Smooth muscle cell (in vitro differentiated cells): ENCODE data around the gene PRKCE. TPM values are rescaled to one million over a fixed set of nuclear protein-coding genes. Genes with fewer than 3 reads are reported as not detected.

ENCODE experiments used
- DNase-seq: peaks from one replicate; lab custom pipeline; 2025; ENCODE audit not compliant: unreplicated experiment; lab: John Stamatoyannopoulos, UW
- H2AFZ ChIP-seq: fragments of 200-600 bp; sonication (generic); 2 replicates; pipeline ENCODE4 v1.6.0; 2016; ENCODE audit warnings: antibody characterized with exemption, low read depth, mild to moderate bottlenecking
- H3F3A ChIP-seq: fragments of 200-600 bp; sonication (generic); 2 replicates; pipeline ENCODE4 v1.6.0; 2017; ENCODE audit warnings: antibody characterized with exemption, low read depth
- H3K27ac ChIP-seq: fragments of 200-600 bp; sonication (generic); 2 replicates; pipeline ENCODE4 v1.5.1; 2016; ENCODE audit warnings: low read depth, mild to moderate bottlenecking
- H3K27me3 ChIP-seq: fragments of 200-600 bp; sonication (generic); 2 replicates; pipeline ENCODE4 v1.6.1; 2016; ENCODE audit warnings: low read depth, mild to moderate bottlenecking
- H3K36me3 ChIP-seq: fragments of 200-600 bp; sonication (generic); 2 replicates; pipeline ENCODE4 v1.5.1; 2016; ENCODE audit warnings: low read depth
- H3K4me1 ChIP-seq: fragments of 200-600 bp; sonication (generic); 2 replicates; pipeline ENCODE4 v1.5.1; 2016; ENCODE audit warnings: low read depth
- H3K4me2 ChIP-seq: fragments of 200-600 bp; sonication (generic); 2 replicates; pipeline ENCODE4 v1.6.0; 2016; ENCODE audit warnings: mild to moderate bottlenecking
- H3K4me3 ChIP-seq: fragments of 200-600 bp; sonication (generic); 2 replicates; pipeline ENCODE4 v1.5.1; 2016; ENCODE audit warnings: mild to moderate bottlenecking
- H3K79me2 ChIP-seq: fragments of 200-600 bp; sonication (generic); 2 replicates; pipeline ENCODE4 v1.6.0; 2016; ENCODE audit warnings: low read depth, mild to moderate bottlenecking
- H3K9ac ChIP-seq: fragments of 200-600 bp; sonication (generic); 2 replicates; pipeline ENCODE4 v1.6.0; 2016; ENCODE audit warnings: low read depth
- H3K9me3 ChIP-seq: fragments of 200-600 bp; sonication (generic); replicated peaks from 2 replicates; pipeline ENCODE4 v1.5.1; 2016; ENCODE audit warnings: low read depth
- H4K20me1 ChIP-seq: fragments of 200-600 bp; sonication (generic); 2 replicates; pipeline ENCODE4 v1.6.0; 2016; ENCODE audit warnings: low read depth
- WGBS: methylation state at CpG from one replicate; pipeline ENCODE4 v1.1.7; 2016; ENCODE audit warnings: low lambda C conversion rate; 5-methylcytosine and 5-hydroxymethylcytosine counted together
- polyA plus RNA-seq: library from polyadenylated mRNA; unstranded; fragments of >200 nt; fragmentation: Nextera tagmentation; extraction: Ambion mirVana; gene quantifications from 2 replicates; pipeline ENCODE4 v1.2.1, GENCODE V29; 2016
- total RNA-seq: library from RNA; depleted of rRNA; stranded (reverse); fragments of >200 nt; gene quantifications from 2 replicates; pipeline ENCODE4 v1.2.3, GENCODE V29; 2014
- TF ChIP-seq, protein P1 (sequence below): fragments of 200-600 bp; sonication (generic); IDR thresholded peaks from 2 replicates; pipeline ENCODE4 v1.5.1; 2017; ENCODE audit warnings: borderline replicate concordance, mild to moderate bottlenecking, antibody characterized with exemption; ENCODE audit not compliant: insufficient read depth, poor library complexity, severe bottlenecking

PRKCE gene
- total and polyA plus RNA-seq, 2 experiments from 2014 or later = 20.6 to 29.1 TPM

- Histone ChIP-seq H3K9ac (no peak overlapping the region), H4K20me1 (peaks cover 98% of the 10 kb centered on the region), H2AFZ (no peak overlapping the region), H3K36me3 (no peaks in the 10 kb centered on the region), H3F3A (no peaks in the 10 kb centered on the region), H3K4me1 (no peaks in the 10 kb centered on the region), H3K4me2 (no peak overlapping the region), H3K9me3 (no peaks in the 10 kb centered on the region), H3K27me3 (no peaks in the 10 kb centered on the region), H3K79me2 (peaks cover 7% of the 10 kb centered on the region), H3K27ac (no peak overlapping the region), H3K4me3 (no peak overlapping the region)
- whole genome bisulfite sequencing = 92% methylated on average over 7 of the region's 7 CpGs
- no peak for DNase-seq
- TF ChIP-seq, protein P1, sequence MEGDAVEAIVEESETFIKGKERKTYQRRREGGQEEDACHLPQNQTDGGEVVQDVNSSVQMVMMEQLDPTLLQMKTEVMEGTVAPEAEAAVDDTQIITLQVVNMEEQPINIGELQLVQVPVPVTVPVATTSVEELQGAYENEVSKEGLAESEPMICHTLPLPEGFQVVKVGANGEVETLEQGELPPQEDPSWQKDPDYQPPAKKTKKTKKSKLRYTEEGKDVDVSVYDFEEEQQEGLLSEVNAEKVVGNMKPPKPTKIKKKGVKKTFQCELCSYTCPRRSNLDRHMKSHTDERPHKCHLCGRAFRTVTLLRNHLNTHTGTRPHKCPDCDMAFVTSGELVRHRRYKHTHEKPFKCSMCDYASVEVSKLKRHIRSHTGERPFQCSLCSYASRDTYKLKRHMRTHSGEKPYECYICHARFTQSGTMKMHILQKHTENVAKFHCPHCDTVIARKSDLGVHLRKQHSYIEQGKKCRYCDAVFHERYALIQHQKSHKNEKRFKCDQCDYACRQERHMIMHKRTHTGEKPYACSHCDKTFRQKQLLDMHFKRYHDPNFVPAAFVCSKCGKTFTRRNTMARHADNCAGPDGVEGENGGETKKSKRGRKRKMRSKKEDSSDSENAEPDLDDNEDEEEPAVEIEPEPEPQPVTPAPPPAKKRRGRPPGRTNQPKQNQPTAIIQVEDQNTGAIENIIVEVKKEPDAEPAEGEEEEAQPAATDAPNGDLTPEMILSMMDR = no peak
Observed at GRCh38 chr2:45910473-45911060, 259.1 kb downstream of the PRKCE start.

GRCh38 chr2:45911538-45911937 lies 260.1 kb downstream of the PRKCE start:
- WGBS = 98% methylated on average over 3 of the region's 3 CpGs
- Histone ChIP-seq H3K4me2 (no peak overlapping the region), H3K79me2 (peaks cover 12% of the 10 kb centered on the region), H3K9ac (no peak overlapping the region), H3K4me1 (no peaks in the 10 kb centered on the region), H3K4me3 (no peak overlapping the region), H4K20me1 (peaks cover 98% of the 10 kb centered on the region), H3K27ac (no peak overlapping the region), H3K36me3 (no peaks in the 10 kb centered on the region), H3K9me3 (no peaks in the 10 kb centered on the region), H3K27me3 (no peaks in the 10 kb centered on the region), H3F3A (no peaks in the 10 kb centered on the region), H2AFZ (no peak overlapping the region)
- DNase-seq = no peak
- TF ChIP-seq, protein P1 = no peak

DNA sequence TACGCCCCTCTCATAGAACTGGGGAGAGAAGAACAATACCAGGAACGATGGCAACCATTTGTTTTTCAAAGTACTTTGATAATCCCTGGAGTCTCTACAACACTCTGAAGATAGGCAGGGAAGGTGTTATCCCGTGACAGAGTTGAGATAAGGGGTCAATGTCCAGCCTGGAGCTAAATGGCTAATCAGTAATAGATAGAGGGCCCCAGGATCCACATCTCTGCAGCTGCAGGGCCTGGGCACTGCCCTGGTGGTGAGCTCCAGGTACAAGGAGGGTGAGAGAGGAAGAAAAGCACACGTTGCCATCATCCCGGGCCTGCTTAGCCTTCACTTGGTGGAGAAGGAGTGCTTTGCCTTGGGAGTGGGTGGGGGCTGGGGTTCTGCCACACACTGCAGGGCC lies 260.6 kb downstream of the PRKCE start:
- no peak overlapping the region for H3K4me3 ChIP-seq
- peaks cover 12% of the 10 kb centered on the region for H3K79me2 ChIP-seq
- no peak for DNase-seq
- peaks cover 98% of the 10 kb centered on the region for H4K20me1 ChIP-seq
- H3K9ac ChIP-seq = no peak overlapping the region
- WGBS = 81% methylated on average over 5 of the region's 5 CpGs
- no peaks in the 10 kb centered on the region for H3K36me3 ChIP-seq
- TF ChIP-seq, protein P1 = no peak
- no peaks in the 10 kb centered on the region for H3F3A ChIP-seq
- H3K27me3 ChIP-seq = no peaks in the 10 kb centered on the region
- no peaks in the 10 kb centered on the region for H3K9me3 ChIP-seq
- H3K27ac ChIP-seq = no peak overlapping the region
- no peak overlapping the region for H2AFZ ChIP-seq
- H3K4me2 ChIP-seq = no peak overlapping the region
- no peaks in the 10 kb centered on the region for H3K4me1 ChIP-seq

- Histone ChIP-seq H3K9ac (no peak overlapping the region), H3F3A (no peaks in the 10 kb centered on the region), H3K4me1 (no peaks in the 10 kb centered on the region), H3K4me3 (no peak overlapping the region), H4K20me1 (peaks cover 99% of the 10 kb centered on the region), H3K79me2 (peaks cover 16% of the 10 kb centered on the region), H3K4me2 (no peak overlapping the region), H3K36me3 (no peaks in the 10 kb centered on the region), H2AFZ (no peak overlapping the region), H3K9me3 (no peaks in the 10 kb centered on the region), H3K27me3 (no peaks in the 10 kb centered on the region), H3K27ac (no peak overlapping the region)
- no peak for DNase-seq
- TF ChIP-seq, protein P1 = no peak
- 95% methylated on average over 2 of the region's 2 CpGs for WGBS
Observed at GRCh38 chr2:45913539-45913938, 262.1 kb downstream of the PRKCE start.
